ENCODE results near the gene XPO6.

XPO6 gene

DNA sequence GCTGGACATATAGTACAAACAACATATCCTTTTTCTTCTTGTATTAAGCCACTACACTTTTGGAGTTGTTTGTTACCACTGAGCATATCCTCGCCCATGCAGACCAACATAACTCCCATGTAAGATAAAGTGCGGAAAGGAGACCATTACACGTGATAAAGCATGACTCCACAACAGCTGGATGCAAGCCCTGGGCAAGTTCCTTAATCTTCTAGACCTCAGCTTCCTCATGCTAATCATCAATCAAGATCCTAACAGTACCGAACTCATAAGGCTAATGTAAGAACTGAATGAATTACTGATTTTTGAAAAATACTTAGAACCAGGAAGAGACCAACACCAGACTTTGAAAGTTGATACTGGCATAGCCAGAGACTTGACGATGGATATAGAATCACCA, 101.3 kb downstream of the XPO6 start:
- H3K4me3 ChIP-seq (ENCODE audit: low read depth, low read length), result no peak overlapping the region
- TF ChIP-seq, protein P1, sequence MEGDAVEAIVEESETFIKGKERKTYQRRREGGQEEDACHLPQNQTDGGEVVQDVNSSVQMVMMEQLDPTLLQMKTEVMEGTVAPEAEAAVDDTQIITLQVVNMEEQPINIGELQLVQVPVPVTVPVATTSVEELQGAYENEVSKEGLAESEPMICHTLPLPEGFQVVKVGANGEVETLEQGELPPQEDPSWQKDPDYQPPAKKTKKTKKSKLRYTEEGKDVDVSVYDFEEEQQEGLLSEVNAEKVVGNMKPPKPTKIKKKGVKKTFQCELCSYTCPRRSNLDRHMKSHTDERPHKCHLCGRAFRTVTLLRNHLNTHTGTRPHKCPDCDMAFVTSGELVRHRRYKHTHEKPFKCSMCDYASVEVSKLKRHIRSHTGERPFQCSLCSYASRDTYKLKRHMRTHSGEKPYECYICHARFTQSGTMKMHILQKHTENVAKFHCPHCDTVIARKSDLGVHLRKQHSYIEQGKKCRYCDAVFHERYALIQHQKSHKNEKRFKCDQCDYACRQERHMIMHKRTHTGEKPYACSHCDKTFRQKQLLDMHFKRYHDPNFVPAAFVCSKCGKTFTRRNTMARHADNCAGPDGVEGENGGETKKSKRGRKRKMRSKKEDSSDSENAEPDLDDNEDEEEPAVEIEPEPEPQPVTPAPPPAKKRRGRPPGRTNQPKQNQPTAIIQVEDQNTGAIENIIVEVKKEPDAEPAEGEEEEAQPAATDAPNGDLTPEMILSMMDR (IDR thresholded peaks at IDR 0.05; ENCODE audit: low read depth, low read length), result no peak

DNA sequence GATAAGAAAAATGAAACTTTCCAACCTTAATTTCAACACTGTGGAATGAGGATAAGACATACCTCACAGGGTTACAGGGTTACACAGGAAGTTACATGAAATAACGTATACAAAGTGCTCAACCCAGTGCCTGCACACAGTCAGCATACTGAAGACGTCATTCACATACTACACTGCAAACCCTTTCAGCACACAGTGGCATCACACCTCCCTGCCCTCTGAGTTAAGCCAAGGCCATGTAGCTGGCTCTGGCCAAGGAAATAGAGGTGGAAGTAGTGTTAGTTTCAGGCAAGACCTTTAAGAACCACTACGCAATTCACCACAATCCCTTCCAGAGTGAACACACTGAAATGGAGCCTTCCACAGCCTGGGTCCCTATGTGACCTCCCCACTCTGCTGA, 101.7 kb downstream of the XPO6 start:
- TF ChIP-seq, protein P1 (IDR thresholded peaks at IDR 0.05; ENCODE audit: low read depth, low read length), result no peak
- H3K4me3 ChIP-seq (ENCODE audit: low read depth, low read length), result no peak overlapping the region

DNA sequence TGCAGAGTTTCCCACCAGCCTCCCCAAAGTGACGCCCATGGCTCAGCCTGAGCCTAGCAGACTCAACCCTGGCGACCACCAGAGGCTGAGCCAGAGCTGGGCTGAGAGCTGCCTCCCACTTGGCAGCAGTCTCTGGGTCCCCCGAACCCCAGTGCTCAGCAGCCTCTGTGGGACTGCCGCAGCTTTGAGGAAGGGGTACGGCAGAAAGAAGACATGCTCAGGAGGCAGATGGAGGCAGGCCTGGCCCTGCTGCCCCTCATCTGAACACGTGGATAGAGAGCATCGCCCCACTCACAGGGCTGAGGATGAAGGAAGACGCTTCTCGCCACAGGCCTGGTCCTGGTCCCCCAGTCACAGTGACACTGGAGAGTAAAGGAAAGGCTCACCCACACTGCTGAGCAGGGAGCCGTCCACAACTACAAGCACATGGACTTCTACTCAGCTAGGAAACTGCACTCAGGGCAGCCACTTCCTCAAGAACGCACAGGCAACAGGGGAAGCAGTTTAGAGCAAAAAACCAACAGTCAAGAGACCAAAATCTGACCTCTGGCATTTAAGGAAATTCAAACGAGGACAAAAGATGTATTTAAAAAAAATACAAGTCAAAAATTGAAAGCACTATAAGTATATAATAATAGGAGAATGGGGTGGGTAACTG, 103.0 kb downstream of the XPO6 start:
- TF ChIP-seq, protein P1 (IDR thresholded peaks at IDR 0.05; ENCODE audit: low read depth, low read length), result no peak

DNA sequence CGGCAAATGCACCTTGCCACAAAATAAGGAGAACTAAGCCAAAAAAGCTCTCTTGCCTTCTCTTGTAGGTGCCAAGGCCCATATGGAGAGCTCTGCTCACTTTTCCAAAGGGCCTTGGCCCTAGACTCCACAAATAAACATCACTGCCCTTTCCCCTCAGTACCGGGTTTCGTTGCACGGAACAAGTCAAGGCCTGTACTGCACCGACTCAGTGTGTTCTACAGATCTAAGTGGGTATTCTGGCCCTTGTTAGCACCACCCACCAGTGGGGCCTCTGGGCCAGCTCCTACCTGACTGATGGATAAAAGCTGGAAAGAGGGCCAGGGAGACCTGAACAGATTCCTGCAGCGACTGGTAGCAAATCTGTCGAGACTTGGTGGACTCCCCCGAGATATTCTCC, 104.5 kb downstream of the XPO6 start:
- H3K4me3 ChIP-seq (ENCODE audit: low read depth, low read length), result no peak overlapping the region
- TF ChIP-seq, protein P1 (IDR thresholded peaks at IDR 0.05; ENCODE audit: low read depth, low read length), result no peak

More for the DNA sequence above, 103.0 kb downstream of the XPO6 start:
- no peak overlapping the region for H3K4me3 ChIP-seq (ENCODE audit: low read depth, low read length)

DNA sequence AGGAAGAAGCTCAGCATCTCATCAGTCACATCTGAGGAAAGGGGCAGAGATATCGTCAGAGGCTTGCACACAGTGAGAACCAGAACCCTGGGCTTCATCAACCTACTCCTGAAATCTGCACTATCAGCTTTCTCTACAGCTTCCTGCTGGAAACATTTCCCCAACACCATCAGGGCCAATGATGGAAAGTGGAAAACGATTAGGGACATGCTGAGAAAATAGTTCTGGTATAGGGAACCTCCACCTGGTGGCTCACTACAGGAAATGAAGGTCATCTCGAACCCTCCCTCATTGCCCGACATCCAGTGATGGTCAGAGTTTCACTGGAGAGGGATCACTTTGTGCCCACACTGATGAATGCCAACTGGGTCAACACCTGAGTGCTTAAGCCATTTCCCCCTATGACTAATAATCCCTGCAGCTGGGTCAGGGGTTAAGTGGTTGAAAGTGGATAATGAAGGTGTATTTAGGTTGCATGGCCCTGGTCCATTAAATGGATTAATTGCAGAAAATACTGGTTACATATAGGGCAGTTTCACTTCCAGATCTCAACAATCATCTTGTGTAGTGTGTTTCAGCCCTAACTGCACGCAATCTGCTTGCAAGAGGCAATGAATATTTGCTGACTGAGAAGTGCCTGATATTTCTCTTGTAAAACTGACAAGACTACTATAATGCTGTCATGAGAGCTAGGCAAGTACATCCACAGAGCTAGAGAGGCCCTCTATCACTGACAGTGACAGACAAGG, 105.1 kb downstream of the XPO6 start:
- TF ChIP-seq, protein P1 (IDR thresholded peaks at IDR 0.05; ENCODE audit: low read depth, low read length), result no peak
- no peak overlapping the region for H3K4me3 ChIP-seq (ENCODE audit: low read depth, low read length)

DNA sequence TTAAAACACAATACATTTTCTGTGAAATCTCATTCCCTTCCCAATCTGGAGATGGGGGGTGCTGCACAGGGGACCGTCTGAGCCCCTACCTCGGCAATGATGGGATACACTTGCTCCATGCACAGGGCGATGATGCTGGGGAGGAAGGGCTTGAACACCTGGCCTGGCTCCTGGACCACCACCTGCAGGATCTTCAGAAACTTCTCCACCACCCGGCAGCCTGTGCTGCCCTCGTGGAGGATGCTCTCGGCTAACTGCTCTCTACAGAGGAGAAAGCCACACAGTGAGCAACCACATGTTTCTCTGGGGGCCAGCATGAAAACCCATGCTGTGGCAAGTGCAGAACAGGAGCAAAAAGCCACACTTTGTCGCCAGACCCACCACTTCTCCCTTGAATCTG, 105.8 kb downstream of the XPO6 start:
- no peak overlapping the region for H3K4me3 ChIP-seq (ENCODE audit: low read depth, low read length)
- TF ChIP-seq, protein P1 (IDR thresholded peaks at IDR 0.05; ENCODE audit: low read depth, low read length), result no peak

DNA sequence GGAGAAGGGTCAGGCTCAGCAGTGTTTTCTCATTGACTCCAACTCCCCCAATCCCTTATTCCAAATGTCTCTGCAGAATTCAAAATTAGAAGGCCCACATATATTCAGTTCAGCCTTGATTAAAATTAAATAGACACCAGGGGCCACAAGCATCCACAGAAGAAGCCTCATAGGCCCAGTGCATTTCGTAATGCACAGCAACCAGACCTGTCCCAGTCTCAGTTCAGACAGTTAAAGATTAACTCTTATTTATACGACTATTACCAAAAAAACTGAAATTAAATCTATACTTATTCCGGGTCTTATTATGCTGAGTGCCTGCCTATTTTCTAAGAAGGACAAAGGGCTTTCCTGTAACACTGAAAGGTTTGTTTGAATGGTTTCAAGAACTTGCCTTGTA, 106.5 kb downstream of the XPO6 start:
- TF ChIP-seq, protein P1 (IDR thresholded peaks at IDR 0.05; ENCODE audit: low read depth, low read length), result no peak

More for the DNA sequence above, 106.5 kb downstream of the XPO6 start:
- H3K4me3 ChIP-seq (ENCODE audit: low read depth, low read length), result no peak overlapping the region

Measured in WI38 (cell line).